Keratinocyte (primary cell): Measurements from ENCODE around the gene CLEC18A.

ENCODE experiments used
- EZH2 ChIP-seq: IDR thresholded peaks from one replicate; pipeline ENCODE4 v1.6.1; 2012; ENCODE audit warnings: inconsistent platforms, mild to moderate bottlenecking, low read length, moderate library complexity
- TF ChIP-seq, protein P1 (sequence below), 3 experiments: IDR thresholded peaks in 1 of 3; conservative IDR thresholded peaks in 1 of 3; optimal IDR thresholded peaks in 1 of 3; 2 replicates in 2 of 3; 3 replicates in 1 of 3; pipeline versions ENCODE3 to v1.5.1; 2011; ENCODE audit warnings: low read length in 3 of 3, mild to moderate bottlenecking in 3 of 3, moderate library complexity in 2 of 3, control low read depth in 1 of 3, inconsistent platforms in 1 of 3; ENCODE audit not compliant: insufficient read depth in 2 of 3; ENCODE audit errors: extremely low read depth in 1 of 3

DNA sequence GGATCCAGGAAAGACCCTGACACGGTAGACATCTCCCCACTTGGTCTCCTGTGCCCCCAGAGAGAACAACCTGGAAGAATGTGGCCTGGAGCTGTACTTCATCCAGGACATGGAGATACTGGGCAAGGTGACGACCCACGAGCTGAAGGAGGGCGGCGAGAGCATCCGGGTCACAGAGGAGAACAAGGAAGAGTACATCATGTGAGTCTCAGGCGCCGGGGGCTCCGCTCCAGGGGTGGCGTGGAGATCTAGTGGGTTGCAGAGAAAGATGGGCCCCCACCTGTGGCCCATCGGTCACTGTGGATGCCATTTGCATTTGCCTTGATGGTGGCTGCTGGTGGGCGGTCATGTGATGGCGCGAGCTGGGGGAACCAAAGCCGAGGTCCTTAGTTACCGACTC is 14.9 kb upstream of the CLEC18A start:
- TF ChIP-seq EZH2 = no peak
- TF ChIP-seq, protein P1, sequence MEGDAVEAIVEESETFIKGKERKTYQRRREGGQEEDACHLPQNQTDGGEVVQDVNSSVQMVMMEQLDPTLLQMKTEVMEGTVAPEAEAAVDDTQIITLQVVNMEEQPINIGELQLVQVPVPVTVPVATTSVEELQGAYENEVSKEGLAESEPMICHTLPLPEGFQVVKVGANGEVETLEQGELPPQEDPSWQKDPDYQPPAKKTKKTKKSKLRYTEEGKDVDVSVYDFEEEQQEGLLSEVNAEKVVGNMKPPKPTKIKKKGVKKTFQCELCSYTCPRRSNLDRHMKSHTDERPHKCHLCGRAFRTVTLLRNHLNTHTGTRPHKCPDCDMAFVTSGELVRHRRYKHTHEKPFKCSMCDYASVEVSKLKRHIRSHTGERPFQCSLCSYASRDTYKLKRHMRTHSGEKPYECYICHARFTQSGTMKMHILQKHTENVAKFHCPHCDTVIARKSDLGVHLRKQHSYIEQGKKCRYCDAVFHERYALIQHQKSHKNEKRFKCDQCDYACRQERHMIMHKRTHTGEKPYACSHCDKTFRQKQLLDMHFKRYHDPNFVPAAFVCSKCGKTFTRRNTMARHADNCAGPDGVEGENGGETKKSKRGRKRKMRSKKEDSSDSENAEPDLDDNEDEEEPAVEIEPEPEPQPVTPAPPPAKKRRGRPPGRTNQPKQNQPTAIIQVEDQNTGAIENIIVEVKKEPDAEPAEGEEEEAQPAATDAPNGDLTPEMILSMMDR (optimal IDR thresholded peaks at IDR 0.05 in 1 of 3, IDR thresholded peaks at IDR 0.05 in 1 of 3, conservative IDR thresholded peaks at IDR 0.05 in 1 of 3; ENCODE audit: extremely low read depth in 1 of 3, insufficient read depth in 2 of 3, low read length in 3 of 3) = no peak
